HG03039 (cell line): Measurements from ENCODE around the gene TSNAX.
"Not testable (repeated sequence)": the region's sequence is repeated elsewhere in the genome, so short reads cannot be mapped to it uniquely, and the experiment has no call there.

Experiments
- ATAC-seq: cut with Tn5 transposase; IDR thresholded peaks from one replicate; pipeline ENCODE4 v1.9.1; 2021; ENCODE audit warnings: mild to moderate bottlenecking, moderate library complexity; ENCODE audit not compliant: unreplicated experiment

Gene TSNAX, protein sequence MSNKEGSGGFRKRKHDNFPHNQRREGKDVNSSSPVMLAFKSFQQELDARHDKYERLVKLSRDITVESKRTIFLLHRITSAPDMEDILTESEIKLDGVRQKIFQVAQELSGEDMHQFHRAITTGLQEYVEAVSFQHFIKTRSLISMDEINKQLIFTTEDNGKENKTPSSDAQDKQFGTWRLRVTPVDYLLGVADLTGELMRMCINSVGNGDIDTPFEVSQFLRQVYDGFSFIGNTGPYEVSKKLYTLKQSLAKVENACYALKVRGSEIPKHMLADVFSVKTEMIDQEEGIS

DNA sequence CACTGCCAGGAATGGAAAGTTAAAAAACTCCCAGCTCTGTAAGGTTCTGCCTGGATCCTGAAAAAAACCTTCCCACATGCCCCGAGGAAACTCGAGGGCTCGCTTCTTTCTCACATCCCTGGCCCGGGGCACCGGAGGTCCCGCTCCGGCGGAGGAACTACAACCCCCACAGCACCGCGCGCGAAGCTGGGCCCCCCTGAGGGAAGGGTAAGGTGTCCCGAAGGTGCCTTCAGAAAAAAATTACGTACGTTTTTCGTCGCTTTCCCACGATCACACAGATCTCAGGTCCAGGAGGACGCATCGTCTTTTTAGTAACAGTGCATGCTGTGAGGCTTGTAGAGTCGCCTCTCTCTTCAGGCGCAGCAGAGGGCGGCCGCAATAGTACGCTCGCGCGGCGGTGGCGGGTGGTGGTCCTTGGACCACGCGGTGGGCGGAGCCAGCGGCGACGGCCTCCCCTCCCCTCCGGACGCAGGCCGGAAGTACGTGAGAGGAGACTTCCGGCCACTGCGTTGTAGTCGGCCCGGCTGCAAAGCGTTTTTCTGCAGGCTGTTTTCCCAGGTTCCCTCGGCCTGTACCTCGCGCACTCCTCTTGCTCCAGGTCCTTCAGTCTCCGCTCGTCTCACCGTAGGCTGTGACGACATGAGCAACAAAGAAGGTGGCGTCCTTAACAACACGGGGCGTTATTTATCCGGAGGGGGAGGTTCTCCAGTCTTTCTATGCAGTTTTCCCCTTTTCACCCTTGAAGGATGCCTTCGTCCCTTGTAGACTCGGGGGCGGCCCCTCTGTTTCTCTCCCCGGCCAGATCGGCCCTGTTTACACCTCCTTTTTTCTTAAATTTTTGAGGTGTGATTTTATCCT is at the start of gene TSNAX:
TSNAX (plus strand) TSS at position 498 of the 858 bp plus-strand sequence; CDS start at position 640, 142 bp downstream.
- ATAC-seq: peak; percentile 96

DNA sequence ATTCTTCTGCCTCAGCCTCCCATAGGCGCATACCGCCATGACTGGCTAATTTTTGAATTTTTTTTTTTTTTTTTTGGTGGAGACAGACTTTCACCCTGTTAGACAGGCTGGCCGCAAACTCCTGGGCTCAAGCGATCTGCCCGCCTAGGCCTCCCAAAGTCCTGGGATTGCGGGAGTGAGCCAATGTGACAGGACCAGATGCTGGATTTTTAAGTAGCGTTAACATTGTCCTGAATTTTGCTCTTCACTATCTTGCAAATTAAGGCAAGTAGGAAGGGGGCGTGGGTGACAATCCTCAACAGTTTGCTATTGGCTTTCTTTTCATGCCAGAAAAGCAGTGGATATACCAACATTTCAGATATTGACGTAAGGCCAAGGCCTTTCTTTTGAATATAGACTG is 49.7 kb upstream of the TSNAX start:
- ATAC-seq: no peak

DNA sequence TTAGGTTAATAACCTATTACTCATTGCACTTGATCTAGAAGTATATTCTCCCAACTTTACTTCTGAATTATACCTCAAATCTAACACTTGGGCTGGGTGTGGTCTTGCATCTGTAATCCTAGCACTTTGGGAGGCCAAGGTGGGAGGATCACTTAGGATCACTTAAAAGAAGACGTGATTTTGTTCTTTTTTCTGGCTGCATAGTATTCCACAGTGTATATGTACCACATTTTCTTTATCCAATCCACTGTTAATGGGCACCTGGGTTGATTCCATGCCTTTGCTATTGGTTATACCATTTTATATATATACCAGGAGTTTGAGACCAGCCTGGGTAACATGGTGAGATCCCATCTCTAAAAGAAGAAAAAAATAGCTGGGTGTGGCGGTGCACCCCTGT is 48.5 kb upstream of the TSNAX start:
- no peak for ATAC-seq

DNA sequence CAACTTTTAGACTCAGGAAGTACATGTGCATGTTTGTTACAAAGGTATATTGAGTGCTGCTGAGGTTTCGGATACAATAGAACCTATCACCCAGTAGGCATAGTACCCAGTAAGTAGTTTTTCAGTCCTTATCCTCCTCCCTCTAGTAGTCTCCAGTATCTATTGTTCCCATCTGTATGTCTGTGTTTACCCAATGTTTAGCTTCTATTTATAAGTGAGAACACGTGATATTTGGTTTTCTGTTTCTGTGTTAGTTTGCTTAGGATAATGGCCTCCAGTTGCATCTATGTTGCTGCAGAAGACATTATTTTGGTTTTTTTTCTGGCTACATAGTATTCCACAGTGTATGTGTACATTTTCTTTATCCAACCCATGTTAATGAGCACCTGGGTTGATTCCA is 47.2 kb upstream of the TSNAX start:
- no peak for ATAC-seq

DNA sequence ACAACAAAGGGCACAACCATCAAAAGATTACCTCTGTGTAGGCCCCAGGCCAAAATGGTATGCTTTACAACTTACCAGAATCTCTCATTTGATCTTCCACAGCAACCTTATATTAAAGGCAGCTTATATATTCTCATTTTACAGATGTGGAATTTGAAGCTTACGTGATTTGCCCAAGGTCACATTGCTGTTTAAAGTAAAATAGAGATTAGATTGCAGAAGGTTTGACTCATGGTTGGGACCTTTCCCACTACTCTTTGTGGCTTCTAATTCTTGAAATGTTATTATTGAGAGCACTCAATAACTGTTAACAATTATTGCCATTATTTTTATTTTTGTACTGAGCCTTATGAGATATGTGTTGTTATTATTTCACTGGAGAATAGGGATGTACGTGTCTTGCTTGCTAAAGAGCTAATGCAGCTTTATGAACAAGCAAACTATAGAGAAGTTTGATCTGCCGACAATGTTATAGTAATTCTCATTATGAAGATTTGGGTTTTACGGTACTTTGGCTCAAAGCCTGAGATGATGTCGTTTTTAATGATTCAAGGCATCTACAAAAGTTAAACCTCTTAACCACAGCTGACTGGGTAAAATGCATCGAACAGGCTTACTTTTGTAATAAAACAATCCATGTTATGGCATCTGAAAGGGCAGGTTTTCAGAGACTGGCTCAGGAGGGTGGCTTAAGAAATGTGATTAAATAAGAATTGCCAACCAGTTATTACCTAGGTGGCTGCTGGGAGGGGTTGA is 43.3 kb upstream of the TSNAX start:
- no peak for ATAC-seq

DNA sequence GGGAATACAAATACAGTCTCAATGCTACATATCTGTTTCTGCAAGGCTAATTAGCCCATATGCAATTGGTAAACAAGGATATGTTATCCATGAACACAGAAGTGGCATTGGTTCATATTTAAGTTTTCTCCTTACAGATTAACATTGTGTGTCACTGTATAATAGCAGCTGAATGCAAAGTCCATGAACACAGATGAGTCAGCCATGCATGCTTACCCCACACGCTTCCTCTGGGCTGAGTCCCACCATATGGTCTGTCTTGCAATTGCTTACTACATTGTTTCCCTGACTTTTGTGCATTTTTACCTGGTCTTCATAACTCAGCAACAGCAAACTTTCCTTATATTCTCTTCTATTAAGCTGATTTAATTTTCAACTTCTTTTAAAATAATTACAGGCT is 41.5 kb upstream of the TSNAX start:
- no peak for ATAC-seq

DNA sequence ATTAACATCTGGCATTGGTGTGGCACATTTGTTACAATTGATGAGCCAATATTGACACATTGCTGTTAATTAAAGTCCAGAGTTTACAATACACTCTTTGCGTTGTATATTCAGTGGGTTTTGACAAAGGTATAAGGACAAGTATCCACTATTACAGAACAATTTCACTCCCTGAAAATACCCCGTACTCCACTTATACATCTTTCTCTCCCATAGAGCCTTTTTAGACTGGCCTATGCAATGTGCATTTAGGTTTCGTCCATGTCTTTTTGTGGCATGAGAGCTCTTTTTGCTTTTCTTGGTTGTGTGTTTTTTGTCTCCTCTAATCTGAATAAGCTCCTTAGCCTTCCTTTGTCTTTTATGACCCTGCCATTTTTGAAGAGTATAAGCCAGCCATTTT is 40.6 kb upstream of the TSNAX start:
- no peak for ATAC-seq

DNA sequence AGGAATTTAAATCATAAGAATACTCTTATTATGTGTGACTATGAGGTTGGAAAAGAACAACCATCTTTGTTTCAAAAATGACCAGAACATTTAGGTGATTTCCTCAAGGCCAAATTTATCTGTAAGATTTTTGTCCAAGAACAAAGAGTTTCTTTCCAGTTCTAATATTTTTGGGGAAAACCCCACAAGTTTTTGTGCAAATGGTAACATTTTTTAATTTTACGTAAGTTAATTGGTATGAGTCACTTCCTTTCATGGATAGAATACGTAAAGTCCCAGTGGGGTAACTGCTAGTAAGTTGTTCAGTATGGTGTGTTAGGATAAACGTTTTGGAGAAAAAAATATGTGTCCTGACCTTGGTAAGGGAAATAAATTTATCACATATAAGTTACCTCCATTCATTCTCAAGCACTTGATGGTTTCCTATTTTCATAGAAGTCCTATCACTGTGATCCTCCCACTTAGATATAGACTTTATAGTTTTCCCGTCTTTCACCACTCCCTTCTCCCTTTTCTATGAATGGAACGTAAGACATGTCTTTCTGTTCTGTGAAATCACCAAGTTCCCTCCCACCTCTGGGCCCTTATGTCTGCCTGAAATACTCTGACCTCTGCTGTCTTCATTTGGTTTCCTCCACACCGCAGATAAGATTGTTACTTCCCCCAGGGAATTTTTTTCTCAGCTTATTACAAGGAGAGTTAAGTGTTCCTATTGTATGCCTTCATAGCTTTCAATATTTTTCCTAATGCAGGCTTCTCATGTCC is 34.9 kb upstream of the TSNAX start:
- no peak for ATAC-seq

DNA sequence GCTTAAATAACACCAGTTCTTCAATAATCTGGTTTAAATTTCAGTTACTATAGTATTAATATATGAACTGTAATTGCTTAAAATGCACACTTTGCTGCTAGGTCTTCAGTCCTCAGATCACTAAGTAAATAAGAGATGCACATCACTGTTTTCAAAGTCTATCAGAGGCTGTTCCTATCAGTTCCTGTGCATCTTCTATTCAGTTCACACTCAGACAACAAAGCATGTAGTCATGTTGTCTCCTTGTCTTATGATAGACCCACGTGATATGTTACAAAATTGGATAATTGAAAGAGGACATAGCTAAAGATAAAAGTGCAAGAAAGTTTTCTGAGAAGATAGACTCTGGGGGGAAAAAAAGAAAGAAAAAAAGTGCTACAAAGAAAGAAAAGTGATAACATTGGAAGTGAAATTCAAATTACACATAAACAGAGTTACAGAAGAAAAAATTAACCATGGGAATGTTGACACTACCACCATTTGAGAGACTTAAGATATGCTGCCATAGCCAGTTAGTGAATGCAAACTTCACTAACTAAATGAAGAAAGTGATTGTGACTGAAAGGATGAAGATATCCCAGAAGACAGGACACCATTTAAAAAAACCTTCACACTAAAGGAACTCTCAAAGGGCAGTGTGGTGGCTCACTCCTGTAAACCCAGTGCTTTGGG is 33.9 kb upstream of the TSNAX start:
- ATAC-seq: no peak

DNA sequence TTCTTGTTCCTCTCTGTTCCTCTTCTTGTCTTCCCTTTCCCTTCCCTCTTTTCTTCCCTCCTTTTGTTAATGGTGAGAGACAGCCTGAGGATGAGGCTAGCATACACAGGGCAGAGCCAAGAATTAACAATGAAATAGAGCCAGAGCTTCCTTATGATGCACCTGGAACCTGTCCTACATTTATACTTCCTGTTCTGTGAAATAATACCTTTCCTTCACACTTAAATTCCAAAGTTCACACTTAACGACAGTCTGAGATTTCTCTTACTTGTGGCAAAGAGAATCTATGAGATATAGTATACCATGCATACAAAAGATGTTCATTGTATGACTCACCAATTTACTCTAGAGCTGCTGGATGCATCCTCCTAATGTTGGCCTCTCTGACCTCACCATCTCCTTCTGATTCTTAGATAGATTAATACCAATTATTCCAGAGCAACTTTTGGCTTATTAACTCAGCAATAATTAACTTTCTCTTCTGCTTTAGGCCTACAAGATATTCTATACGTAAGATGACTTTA is 30.8 kb upstream of the TSNAX start:
- ATAC-seq: no peak

DNA sequence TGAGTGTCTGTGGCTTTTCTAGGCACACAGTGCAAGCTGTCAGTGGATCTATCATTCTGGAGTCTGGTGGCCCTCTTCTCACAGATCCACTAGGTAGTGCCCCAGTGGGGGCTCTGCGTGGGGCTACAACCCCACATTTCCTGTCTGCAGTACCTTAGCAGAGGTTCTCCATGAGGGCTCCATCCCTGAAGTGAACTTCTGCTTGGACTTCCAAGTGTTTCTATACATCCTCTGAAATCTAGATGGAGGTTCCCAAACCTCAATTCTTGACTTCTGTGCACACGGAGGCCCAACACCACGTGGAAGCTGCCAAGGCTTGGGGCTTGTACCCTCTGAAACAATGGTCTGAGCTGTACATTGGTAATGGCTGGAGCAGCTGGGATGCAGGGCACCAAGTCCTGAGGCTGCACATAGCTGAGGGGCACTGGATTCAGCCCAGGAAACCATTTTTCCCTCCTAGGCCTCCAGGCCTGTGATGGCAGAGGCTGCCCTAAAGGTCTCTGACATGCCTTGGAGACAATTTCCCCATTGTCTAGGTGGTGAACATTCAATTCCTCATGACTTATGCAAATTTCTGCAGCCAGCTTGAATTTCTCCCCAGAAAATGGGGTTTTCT is 29.2 kb upstream of the TSNAX start:
- no peak for ATAC-seq

DNA sequence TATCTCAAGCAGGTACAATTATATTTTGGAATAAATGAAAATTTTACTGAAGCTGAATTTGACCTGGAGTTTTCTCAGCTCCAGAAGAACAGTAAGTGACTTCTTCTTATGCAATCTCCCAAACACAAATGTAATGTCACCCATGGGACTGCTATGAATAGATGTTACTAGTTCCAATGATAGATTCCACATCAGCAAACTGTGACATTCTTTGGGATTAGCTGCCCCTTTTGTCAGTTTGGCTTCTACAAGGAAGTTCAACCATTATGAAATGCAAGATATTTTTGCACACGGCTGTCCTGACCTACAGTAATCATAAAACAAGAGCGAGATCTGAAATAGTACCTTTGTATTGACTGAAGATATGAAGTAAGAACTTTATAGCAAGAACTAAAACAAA is 27.8 kb upstream of the TSNAX start:
- no peak for ATAC-seq

DNA sequence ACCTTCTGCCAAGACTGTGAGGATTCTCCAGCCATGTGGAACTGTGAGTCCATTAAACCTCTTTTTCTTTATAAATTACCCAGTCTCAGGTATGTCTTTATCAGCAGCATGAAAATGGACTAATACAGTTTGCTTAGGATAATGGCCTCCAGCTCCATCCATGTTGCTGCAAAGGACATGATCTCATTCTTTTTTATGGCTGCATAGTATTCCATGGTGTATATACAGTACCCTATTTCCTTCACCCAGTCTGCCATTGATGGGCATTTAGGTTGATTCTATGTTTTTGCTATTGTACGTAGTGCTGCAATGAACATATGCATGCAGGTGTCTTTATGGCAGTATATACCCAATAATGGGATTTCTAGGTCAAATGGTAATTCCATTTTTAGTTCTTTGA is 25.3 kb upstream of the TSNAX start:
- ATAC-seq: not testable (repeated sequence)

DNA sequence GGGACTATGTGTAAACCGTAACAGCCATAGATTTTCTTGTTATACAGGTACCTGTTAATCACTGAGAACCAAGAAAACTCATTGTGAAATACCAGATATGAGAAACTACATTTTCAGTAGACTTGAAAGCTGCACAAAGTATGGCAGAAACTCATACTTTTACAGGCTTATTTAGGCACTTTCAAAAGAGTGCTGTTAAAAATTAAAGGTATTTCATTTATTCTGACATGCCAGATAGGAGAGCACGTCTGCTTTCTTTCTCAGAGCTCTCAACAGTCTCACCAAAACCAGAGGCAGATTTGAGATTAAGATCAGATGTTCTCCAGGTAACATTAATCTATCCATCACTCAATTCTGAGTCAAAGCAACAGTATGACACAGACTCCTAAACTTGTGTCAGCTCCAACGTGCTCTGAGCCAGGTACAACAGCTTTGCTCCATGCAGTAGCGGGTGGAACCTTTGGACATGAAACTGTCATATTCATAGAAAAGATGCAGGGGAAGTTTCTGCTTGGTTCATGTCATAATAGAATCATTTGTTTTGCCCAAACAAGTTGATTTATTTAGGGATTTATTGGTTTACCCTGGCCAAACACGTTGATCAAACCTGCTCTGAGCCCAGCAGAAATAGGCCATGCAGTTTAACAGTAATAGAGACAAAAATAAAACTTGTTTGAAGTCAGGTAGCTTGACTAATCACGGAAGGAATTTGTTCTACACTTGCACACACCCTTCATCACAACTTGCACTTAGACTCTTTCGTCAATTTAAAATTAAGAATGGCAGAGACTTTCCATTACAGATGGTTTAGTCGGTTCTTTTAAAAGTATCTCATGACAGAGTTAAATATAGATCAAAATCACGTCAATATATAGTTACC is 20.8 kb upstream of the TSNAX start:
- no peak for ATAC-seq

DNA sequence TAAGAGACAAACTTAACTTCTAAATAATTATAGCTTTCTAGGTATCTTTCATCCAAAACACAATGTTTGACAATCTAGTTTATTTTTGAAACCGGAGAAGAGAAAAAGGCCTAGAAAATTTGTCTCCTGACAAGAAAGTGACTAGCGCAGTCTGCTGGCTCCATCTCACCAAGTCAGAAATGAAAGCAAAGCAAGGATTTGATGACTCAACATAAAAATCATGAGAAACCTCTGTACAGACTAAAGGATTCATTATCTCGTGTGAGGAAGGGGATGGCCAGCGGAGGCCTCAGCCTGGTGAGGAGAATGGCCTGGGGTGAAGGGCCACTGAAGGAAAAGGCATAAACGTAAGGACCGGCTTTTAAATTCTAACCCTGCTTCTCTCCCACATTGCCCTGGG is 20.0 kb upstream of the TSNAX start:
- no peak for ATAC-seq

DNA sequence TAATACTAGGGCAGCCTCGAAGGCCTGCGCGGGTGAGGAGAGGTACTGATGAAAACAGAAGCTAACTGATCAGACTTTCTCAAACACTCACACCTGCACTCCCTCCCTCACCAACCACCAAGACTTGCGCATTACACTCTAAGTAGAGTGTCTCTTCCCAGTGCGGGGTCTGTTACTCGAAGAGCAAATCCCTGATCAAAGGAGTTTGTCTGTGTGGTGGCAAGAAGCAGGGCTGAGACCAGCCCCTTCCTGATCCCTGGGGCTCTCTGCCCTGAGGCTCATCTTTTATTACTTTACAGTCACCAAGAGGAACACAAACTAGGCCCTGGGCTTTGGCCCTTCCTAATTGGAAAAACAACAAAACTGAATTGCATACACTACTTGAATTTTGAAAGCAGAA is 19.5 kb upstream of the TSNAX start:
- no peak for ATAC-seq

DNA sequence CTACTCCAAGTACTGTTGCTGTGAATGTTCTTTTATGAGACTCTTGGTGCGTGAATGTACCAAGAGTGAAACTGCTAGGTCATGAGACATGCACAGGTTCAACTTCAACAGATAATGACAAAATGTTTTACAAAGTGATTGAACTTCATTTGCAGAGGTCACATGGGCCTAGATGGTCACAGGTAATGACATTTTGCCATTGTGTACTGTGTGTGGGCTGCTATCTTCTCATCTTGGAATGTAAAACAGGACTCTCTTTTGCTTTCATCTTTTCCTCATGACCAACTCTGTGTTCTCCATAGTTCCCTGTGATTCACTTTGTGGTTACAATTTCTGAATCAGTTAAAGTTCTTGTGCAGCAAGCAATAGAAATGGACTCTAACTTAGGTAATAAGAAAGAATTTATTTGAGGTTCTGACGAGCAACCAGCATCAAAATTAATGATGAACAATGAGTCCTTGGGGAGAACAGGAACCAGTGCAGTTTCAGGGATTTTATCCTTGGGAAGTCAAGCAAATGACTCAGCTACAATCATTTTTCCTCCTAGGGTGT is 16.2 kb upstream of the TSNAX start:
- no peak for ATAC-seq

DNA sequence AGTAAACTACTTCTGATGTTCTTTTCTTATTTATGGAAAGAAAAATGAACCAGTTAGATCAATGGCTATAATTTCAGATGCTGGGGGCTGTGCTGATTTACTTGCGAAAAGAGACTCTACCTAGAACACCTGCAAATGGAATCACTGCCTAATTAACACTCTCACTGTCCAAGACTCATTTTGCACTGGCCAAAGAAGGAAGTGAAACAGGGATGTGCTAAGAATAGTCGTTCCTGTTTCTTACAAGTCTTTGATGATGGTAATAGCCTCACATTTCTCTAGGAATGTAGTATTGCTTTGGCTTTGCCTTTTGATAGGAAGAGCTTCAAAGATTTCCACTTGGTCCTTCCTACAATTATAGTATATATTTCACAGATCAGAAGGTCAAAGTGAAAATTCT is 12.7 kb upstream of the TSNAX start:
- no peak for ATAC-seq
